Sigmoid colon (tissue), 7 donors: Measurements from ENCODE around the gene TRPV4. TPM values are rescaled to one million over a fixed set of nuclear protein-coding genes. Genes with fewer than 3 reads are reported as not detected.

ENCODE experiments used
- DNase-seq: peaks from one replicate; pipeline ENCODE4 v3.0.0-alpha.2; 2019
- H3K27ac ChIP-seq, 4 donors: fragments of 200-600 bp; sonication (generic); one replicate each; pipeline ENCODE4 v1.5.1; 2016 to 2019; ENCODE audit warnings: mild to moderate bottlenecking in 1 of 4
- H3K27me3 ChIP-seq, 3 donors: fragments of 200-600 bp; sonication (generic); one replicate each; pipeline ENCODE4 v1.5.1; 2019; ENCODE audit warnings: mild to moderate bottlenecking in 1 of 3
- H3K36me3 ChIP-seq, 4 donors: fragments of 200-600 bp; sonication (generic); one replicate each; pipeline ENCODE4 v1.5.1; 2016 to 2019
- H3K4me1 ChIP-seq, 4 donors: fragments of 200-600 bp; sonication (generic); one replicate each; pipeline ENCODE4 v1.5.1; 2017 to 2019
- H3K4me3 ChIP-seq, 4 donors: fragments of 200-600 bp; sonication (generic); one replicate each; pipeline ENCODE4 v1.5.1; 2017 to 2019; ENCODE audit warnings: mild to moderate bottlenecking in 2 of 4, moderate library complexity in 1 of 4
- H3K9me3 ChIP-seq, 4 donors: fragments of 200-600 bp in 3 of 4; sonication (generic) in 3 of 4; one replicate each; pipeline versions ENCODE4 v1.5.1 to v1.6.1; 2013 to 2019
- CTCF ChIP-seq, 4 experiments: fragments of 450-650 bp in 3 of 4; fragments of 200-600 bp in 1 of 4; IDR thresholded peaks; one replicate each; pipeline ENCODE4 v1.5.1; 2016 to 2019; ENCODE audit warnings: antibody characterized with exemption in 4 of 4, mild to moderate bottlenecking in 3 of 4, moderate library complexity in 2 of 4
- EP300 ChIP-seq, 4 donors: sonication (generic); formaldehyde crosslinking; IDR thresholded peaks; one replicate each; pipeline ENCODE4 v1.6.1; 2017; ENCODE audit warnings: antibody characterized with exemption in 4 of 4
- POLR2A ChIP-seq, 2 donors: fragments of 450-650 bp; IDR thresholded peaks; one replicate each; pipeline ENCODE4 v1.6.1; 2016; ENCODE audit warnings: antibody characterized with exemption in 2 of 2, mild to moderate bottlenecking in 2 of 2, moderate library complexity in 2 of 2
- POLR2AphosphoS5 ChIP-seq, 4 donors: sonication (generic); formaldehyde crosslinking; IDR thresholded peaks; one replicate each; pipeline ENCODE4 v1.6.1; 2017; ENCODE audit warnings: antibody characterized with exemption in 4 of 4
- WGBS, 2 donors: extraction: QIAGEN DNeasy Blood & Tissue Kit; methylation state at CpG; one replicate each; pipeline ENCODE4 v1.1.7; 2013; 5-methylcytosine and 5-hydroxymethylcytosine counted together
- intact Hi-C: fragments of 100-400 bp; cut with DNase I; formaldehyde crosslinking; loops from one replicate; pipeline ENCODE4 v1.15.1; 2023
- polyA plus RNA-seq, 3 donors: library from polyadenylated mRNA; stranded (reverse); fragments of 200-250 nt; gene quantifications; one replicate each; pipeline ENCODE4 v1.2.3, GENCODE V29; 2013
- total RNA-seq, 4 donors: library from RNA; depleted of rRNA; stranded (reverse); fragments of >200 nt; gene quantifications; one replicate each; pipeline ENCODE4 v1.1.0, GENCODE V29; 2016
- donor health status: healthy with polysubstance abuse.
- donor health status: Bipolar disorder and iron deficiency.
- donor health status: healthy.

TRPV4 gene
- total and polyA plus RNA-seq, 7 donors: 0.14 to 0.60 (median 0.39) TPM; not detected in 1

DNA sequence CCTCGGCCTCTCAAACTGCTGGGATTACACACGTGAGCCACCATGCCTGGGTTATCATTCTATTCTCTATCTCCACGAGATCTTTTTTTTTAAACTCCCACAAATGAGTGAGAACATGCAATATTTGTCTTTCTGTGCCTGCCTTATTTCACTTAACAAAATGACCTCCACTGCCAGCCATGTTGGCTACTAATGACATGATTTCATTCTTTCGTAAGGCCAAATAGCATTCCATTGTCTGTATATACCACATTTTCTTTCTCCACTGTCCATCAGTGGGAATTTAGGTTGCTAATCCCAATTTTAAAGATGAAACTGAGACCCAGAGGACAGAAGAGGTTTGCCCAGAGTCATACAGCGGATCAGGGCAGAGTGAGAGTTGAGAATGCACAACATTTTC lies 10.9 kb upstream of the TRPV4 start:
- H3K4me3 ChIP-seq: no peak overlapping the region
- no peaks in the 10 kb centered on the region for H3K36me3 ChIP-seq
- TF ChIP-seq EP300 (IDR thresholded peaks at IDR 0.05): no peak
- no peak for TF ChIP-seq POLR2A (IDR thresholded peaks at IDR 0.05)
- TF ChIP-seq POLR2AphosphoS5 (IDR thresholded peaks at IDR 0.05): no peak
- no peak for TF ChIP-seq CTCF (IDR thresholded peaks at IDR 0.05)
- no peaks in the 10 kb centered on the region for H3K9me3 ChIP-seq
- DNase-seq: no peak
- H3K27me3 ChIP-seq: peaks cover 0 to 5% (median 0%) of the 10 kb centered on the region in 3 donors
- no peak overlapping the region for H3K27ac ChIP-seq
- peaks cover 0 to 9% (median 4%) of the 10 kb centered on the region in 4 donors for H3K4me1 ChIP-seq
- intact Hi-C loops: no loop called here
- 77 to 84% methylated on average over 5 of the region's 5 CpGs for WGBS, 2 donors

GRCh38 chr12:109842021-109842420 lies 8.8 kb upstream of the TRPV4 start:
- WGBS, 2 donors: 80 to 86% methylated on average over 5 of the region's 5 CpGs
- intact Hi-C loops: no loop called here

DNA sequence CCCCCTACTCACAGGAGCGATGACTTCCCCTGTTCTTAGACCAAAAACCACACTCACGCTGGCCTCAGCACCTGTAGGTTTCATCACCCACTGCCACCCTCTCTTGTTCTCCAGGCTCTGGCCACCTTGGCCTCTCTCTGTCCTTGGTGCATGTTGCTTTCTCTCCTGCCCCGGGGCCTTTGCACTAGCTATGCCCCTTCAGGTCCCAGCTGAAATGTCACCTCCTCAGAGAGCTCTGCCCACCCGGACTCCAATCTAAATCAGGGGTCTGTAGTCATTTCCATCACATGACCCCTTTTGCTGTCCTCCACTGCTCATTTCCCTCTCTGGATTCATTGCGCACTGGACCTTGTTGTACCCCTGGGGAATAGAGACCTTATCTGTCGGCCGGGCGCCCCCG lies 8.2 kb upstream of the TRPV4 start:
- 84 to 86% methylated on average over 9 of the region's 9 CpGs for WGBS, 2 donors
- intact Hi-C loops: no loop called here

More at GRCh38 chr12:109842021-109842420, 8.8 kb upstream of the TRPV4 start:
- Histone ChIP-seq H3K4me3 (no peak overlapping the region), H3K36me3 (no peaks in the 10 kb centered on the region), H3K9me3 (no peaks in the 10 kb centered on the region), H3K4me1 (peaks cover 0 to 9% (median 4%) of the 10 kb centered on the region in 4 donors), H3K27me3 (peaks cover 0 to 5% (median 0%) of the 10 kb centered on the region in 3 donors), H3K27ac (no peak overlapping the region)
- no peak for TF ChIP-seq CTCF (IDR thresholded peaks at IDR 0.05)
- no peak for TF ChIP-seq POLR2AphosphoS5 (IDR thresholded peaks at IDR 0.05)
- no peak for TF ChIP-seq EP300 (IDR thresholded peaks at IDR 0.05)
- TF ChIP-seq POLR2A (IDR thresholded peaks at IDR 0.05): no peak
- no peak for DNase-seq

DNA sequence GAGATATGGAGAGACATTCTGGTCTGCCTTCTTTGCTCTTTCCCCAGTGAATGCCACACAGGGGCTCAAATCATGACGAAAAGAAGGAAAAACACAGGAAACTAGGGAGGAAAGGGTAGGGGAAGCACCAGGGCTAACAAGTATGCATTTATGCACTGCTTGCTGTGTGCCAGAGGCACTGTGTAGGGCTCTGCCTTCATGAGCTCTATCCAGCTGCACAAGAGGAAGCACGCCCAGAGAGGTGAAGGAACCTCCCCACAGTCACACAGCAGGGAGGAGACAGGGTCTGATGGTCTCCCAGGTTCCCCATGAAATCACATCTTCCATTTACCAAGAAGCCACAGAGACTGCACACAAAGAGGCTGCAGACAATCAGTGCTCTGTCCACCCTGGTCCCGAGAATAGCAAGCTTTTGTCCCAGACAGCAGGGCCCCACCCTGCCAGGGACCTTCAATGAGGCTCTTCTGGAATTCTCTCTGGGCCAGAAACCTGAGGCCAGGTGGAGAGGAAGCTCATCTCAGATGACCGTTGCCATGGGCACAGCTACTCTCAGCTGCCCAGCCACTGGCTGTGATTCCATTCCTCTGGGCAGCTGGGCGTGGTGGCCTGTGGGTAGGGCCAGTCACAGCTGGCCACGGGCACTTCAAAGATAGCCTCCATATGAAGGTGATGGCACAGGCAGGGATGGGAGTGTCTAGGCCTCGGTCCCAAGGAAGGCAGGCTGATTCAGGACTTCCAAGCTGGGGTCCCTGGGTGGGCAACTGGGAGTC lies 7.3 kb upstream of the TRPV4 start:
- no peaks in the 10 kb centered on the region for H3K9me3 ChIP-seq
- TF ChIP-seq CTCF (IDR thresholded peaks at IDR 0.05): no peak
- TF ChIP-seq POLR2A (IDR thresholded peaks at IDR 0.05): no peak
- TF ChIP-seq POLR2AphosphoS5 (IDR thresholded peaks at IDR 0.05): no peak
- no peak for TF ChIP-seq EP300 (IDR thresholded peaks at IDR 0.05)
- peaks cover 0 to 7% (median 3%) of the 10 kb centered on the region in 4 donors for H3K4me1 ChIP-seq
- WGBS, 2 donors: 33 to 57% methylated on average over 7 of the region's 7 CpGs
- no peak overlapping the region for H3K27ac ChIP-seq
- intact Hi-C loops: no loop called here
- no peak overlapping the region for H3K4me3 ChIP-seq
- no peaks in the 10 kb centered on the region for H3K36me3 ChIP-seq
- no peak for DNase-seq
- H3K27me3 ChIP-seq: peaks cover 0 to 5% (median 0%) of the 10 kb centered on the region in 3 donors

More for the DNA sequence above, 8.2 kb upstream of the TRPV4 start:
- TF ChIP-seq POLR2AphosphoS5 (IDR thresholded peaks at IDR 0.05) (no peak), POLR2A (IDR thresholded peaks at IDR 0.05) (no peak), CTCF (IDR thresholded peaks at IDR 0.05) (no peak), EP300 (IDR thresholded peaks at IDR 0.05) (no peak)
- Histone ChIP-seq H3K27me3 (peaks cover 0 to 5% (median 0%) of the 10 kb centered on the region in 3 donors), H3K27ac (no peak overlapping the region), H3K4me3 (no peak overlapping the region), H3K36me3 (no peaks in the 10 kb centered on the region), H3K4me1 (peaks cover 0 to 9% (median 4%) of the 10 kb centered on the region in 4 donors), H3K9me3 (no peaks in the 10 kb centered on the region)
- DNase-seq: no peak
